ENCODE measurements around the gene PDE2A. TPM values are rescaled to one million over a fixed set of nuclear protein-coding genes. Genes with fewer than 3 reads are reported as not detected.

PDE2A gene
- total RNA-seq, 1 donor from 2014 or later: not detected

DNA sequence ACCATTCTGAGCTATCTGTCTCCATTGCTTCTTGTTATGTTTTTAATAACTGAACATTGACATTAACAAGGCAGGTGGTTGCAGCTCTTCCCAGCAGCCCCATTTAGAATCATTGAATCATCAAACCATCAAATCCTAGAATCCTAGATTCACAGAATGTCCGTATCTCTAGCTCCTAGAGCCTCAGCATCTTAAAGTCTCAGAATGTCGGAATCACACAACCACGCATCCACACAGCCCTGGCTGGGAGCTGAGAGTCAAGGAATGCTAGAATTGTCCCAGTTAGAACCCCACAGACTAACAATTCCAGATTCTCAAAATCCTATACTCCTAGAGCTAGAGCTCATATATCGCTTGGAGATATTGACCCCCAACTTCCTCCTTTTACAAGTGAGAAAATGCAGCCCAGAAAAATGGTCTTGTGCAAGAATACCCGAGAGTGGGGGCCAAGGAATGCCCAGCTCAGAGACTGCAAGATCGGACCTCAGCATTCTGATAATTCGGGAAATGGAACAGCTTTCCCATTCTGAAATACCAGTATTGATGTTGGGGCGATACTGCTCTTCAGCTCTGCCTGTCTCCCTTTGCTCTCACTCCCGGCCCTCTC lies 38.8 kb downstream of the PDE2A start:
- no peak overlapping the region for H3K27ac Mint-ChIP-seq (ENCODE audit: unreplicated experiment)

DNA sequence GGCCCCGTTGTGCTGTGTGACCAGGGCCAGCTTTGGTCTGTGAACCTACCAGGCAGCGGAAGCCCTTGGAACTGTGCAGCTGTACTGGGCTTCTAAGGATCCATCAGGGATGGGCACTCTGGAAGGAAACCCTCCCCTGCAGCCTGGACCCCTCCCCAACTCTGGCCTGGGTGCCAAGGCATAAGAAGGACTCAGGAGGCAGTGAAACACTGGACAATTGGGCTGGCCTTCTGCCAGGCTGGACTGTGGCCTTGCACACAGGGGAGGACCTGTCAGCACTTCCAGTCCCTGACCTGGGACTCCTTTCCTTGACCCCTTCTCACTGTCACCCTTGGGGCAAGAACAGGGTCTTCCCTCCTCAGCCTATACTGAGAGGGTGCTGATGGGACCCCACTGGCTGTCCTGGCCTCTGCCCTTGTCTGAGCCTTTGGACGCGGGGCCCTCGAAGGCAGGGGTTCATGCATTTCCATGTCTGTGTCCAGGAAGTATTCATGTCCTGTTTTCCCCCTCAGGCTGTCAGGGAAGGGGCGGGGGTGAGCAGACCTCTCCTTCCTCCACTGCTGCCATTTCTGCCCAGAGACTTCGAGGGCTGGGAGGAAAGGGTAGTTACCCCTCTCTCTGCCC lies 39.6 kb downstream of the PDE2A start:
- Mint-ChIP-seq H3K36me3 (ENCODE audit: unreplicated experiment) (no peaks in the 10 kb centered on the region), H3K9me3 (ENCODE audit: unreplicated experiment) (no peaks in the 10 kb centered on the region), H3K4me3 (ENCODE audit: unreplicated experiment) (no peak overlapping the region), H3K4me1 (ENCODE audit: unreplicated experiment) (no peaks in the 10 kb centered on the region), H3K27ac (ENCODE audit: unreplicated experiment) (no peak overlapping the region), H3K27me3 (ENCODE audit: unreplicated experiment) (peaks cover 40% of the 10 kb centered on the region)
- TF ChIP-seq, protein P1, sequence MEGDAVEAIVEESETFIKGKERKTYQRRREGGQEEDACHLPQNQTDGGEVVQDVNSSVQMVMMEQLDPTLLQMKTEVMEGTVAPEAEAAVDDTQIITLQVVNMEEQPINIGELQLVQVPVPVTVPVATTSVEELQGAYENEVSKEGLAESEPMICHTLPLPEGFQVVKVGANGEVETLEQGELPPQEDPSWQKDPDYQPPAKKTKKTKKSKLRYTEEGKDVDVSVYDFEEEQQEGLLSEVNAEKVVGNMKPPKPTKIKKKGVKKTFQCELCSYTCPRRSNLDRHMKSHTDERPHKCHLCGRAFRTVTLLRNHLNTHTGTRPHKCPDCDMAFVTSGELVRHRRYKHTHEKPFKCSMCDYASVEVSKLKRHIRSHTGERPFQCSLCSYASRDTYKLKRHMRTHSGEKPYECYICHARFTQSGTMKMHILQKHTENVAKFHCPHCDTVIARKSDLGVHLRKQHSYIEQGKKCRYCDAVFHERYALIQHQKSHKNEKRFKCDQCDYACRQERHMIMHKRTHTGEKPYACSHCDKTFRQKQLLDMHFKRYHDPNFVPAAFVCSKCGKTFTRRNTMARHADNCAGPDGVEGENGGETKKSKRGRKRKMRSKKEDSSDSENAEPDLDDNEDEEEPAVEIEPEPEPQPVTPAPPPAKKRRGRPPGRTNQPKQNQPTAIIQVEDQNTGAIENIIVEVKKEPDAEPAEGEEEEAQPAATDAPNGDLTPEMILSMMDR (IDR thresholded peaks at IDR 0.05): no peak
- no peak for DNase-seq (ENCODE audit: extremely low spot score, unreplicated experiment)

More for the DNA sequence above, 38.8 kb downstream of the PDE2A start:
- Mint-ChIP-seq H3K27me3 (ENCODE audit: unreplicated experiment) (peaks cover 40% of the 10 kb centered on the region), H3K4me1 (ENCODE audit: unreplicated experiment) (no peaks in the 10 kb centered on the region), H3K4me3 (ENCODE audit: unreplicated experiment) (no peak overlapping the region), H3K36me3 (ENCODE audit: unreplicated experiment) (no peaks in the 10 kb centered on the region), H3K9me3 (ENCODE audit: unreplicated experiment) (no peaks in the 10 kb centered on the region)
- DNase-seq (ENCODE audit: extremely low spot score, unreplicated experiment): no peak
- TF ChIP-seq, protein P1 (IDR thresholded peaks at IDR 0.05): no peak

DNA sequence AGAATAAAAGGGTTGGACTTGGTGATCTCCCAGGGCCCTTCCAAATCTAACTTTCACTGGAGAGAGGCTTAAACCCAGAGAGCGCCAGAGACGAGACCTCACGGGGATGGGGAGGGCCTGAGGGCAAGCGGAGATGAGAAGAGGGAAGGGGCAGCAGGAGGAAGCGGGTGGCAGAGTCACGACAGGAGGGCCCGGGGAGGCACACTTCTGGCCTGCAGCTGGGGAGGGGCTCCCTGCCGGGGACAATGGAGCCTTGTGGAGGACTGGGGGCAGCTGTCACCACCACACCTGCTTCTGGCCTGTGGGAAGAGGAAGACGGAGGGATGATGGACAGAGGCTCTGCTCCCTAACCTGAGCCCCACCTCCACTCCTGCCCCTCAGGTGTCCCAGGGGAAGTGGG lies 40.2 kb downstream of the PDE2A start:
- Mint-ChIP-seq H3K27me3 (ENCODE audit: unreplicated experiment) (peaks cover 40% of the 10 kb centered on the region), H3K36me3 (ENCODE audit: unreplicated experiment) (no peaks in the 10 kb centered on the region), H3K4me3 (ENCODE audit: unreplicated experiment) (no peak overlapping the region), H3K27ac (ENCODE audit: unreplicated experiment) (no peak overlapping the region), H3K4me1 (ENCODE audit: unreplicated experiment) (no peaks in the 10 kb centered on the region), H3K9me3 (ENCODE audit: unreplicated experiment) (no peaks in the 10 kb centered on the region)
- DNase-seq (ENCODE audit: extremely low spot score, unreplicated experiment): no peak
- TF ChIP-seq, protein P1 (IDR thresholded peaks at IDR 0.05): no peak

DNA sequence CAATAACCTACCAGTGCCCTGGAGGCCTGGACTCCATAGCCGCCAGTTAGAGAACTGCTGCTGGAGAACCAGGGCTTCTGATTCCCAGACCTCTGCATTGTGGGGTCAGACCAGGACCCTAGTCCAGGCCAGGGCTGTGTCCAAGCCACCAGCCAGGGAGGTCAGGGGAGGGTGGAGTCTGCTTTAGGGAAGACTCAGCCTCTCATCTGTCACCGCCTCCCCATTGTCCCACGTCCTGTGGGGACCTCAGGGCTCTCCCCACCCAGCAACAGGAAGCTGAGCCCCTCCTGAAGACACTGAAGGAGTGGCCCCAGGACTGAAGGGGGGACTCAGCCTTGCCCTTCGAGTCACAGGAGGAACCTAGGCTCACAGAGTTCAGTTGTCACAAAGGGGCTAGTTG lies 41.2 kb downstream of the PDE2A start:
- Mint-ChIP-seq H3K4me3 (ENCODE audit: unreplicated experiment) (no peak overlapping the region), H3K27me3 (ENCODE audit: unreplicated experiment) (peaks cover 37% of the 10 kb centered on the region), H3K27ac (ENCODE audit: unreplicated experiment) (no peak overlapping the region), H3K4me1 (ENCODE audit: unreplicated experiment) (no peaks in the 10 kb centered on the region), H3K36me3 (ENCODE audit: unreplicated experiment) (no peaks in the 10 kb centered on the region), H3K9me3 (ENCODE audit: unreplicated experiment) (no peaks in the 10 kb centered on the region)
- no peak for DNase-seq (ENCODE audit: extremely low spot score, unreplicated experiment)
- TF ChIP-seq, protein P1 (IDR thresholded peaks at IDR 0.05): no peak

DNA sequence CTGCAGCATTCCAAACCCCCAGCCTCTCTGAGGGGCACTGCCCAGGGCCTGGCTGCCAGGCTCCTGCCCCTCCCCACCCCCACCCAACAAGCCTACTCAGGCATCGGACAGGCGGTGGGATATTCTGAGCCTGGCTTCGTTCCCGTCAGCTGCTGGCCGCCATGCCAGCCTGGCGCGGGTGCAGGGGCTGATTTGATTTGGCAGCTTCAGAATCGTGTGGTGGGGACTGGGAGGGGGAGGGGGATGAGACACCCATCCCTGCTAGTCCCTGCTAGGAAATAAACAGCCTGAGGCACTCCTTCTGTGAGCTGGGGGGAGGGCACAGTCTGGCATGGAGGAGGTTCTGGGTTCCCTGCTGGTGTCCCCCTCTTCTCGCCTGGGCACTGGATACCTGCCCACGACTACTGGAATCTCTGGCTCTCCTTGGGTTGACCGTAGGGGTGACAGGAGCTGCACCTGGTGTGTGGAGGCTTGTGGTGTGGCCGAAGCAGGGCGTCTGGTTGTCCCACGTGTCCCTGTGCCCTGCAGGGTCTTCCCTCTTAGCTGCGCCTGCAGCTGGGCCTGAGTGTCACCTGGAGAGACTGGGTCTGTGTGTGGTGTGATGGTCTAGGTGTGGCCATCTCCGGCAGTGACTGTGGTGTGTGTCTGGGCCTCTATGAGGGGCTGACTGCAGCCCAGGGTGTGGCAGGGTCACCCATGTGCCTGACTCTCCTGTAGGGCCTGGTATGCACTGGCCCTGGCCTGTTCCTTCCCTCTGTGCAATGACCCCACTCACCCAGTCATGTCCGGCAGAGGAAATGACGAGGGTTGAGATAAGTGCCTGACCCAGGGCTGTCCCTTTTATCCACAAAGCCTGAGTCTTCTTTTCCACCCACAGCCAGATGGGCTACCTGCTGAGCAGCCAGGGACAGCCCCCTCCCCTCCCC lies 42.2 kb downstream of the PDE2A start:
- H3K36me3 Mint-ChIP-seq (ENCODE audit: unreplicated experiment): no peaks in the 10 kb centered on the region
- no peak overlapping the region for H3K4me3 Mint-ChIP-seq (ENCODE audit: unreplicated experiment)
- H3K27ac Mint-ChIP-seq (ENCODE audit: unreplicated experiment): no peak overlapping the region
- peaks cover 31% of the 10 kb centered on the region for H3K27me3 Mint-ChIP-seq (ENCODE audit: unreplicated experiment)
- no peak for DNase-seq (ENCODE audit: extremely low spot score, unreplicated experiment)
- no peaks in the 10 kb centered on the region for H3K9me3 Mint-ChIP-seq (ENCODE audit: unreplicated experiment)
- H3K4me1 Mint-ChIP-seq (ENCODE audit: unreplicated experiment): no peaks in the 10 kb centered on the region
- TF ChIP-seq, protein P1 (IDR thresholded peaks at IDR 0.05): no peak
